Measurements from ENCODE around the gene ARHGAP22.

DNA sequence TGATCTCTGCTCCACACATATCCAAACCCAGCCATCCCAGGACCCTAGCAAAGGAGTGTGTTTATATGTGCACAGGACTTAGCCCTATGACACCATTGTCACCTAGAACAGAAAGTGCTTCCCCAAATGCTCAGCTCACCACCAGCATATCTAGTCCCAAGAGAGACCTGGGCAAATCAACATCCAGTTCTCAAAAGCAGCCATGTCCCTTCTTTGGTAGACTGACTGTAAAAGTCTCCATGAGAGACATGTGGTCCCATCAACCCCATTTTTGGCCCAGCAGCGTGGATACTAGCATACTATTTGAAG, 20.9 kb upstream of the ARHGAP22 start:
- TF ChIP-seq POLR2A (IDR thresholded peaks at IDR 0.05) (no peak), CTCF (IDR thresholded peaks at IDR 0.05) (no peak)
